Measurements from ENCODE around the gene PLD4. TPM values are rescaled to one million over a fixed set of nuclear protein-coding genes. Genes with fewer than 3 reads are reported as not detected.
A peak's percentile ranks its signal among the peaks of the same experiment; 100 is the strongest.

PLD4 gene
- polyA plus RNA-seq, 4 donors: 0.42 to 12.4 (median 1.4) TPM; not detected in 1

DNA sequence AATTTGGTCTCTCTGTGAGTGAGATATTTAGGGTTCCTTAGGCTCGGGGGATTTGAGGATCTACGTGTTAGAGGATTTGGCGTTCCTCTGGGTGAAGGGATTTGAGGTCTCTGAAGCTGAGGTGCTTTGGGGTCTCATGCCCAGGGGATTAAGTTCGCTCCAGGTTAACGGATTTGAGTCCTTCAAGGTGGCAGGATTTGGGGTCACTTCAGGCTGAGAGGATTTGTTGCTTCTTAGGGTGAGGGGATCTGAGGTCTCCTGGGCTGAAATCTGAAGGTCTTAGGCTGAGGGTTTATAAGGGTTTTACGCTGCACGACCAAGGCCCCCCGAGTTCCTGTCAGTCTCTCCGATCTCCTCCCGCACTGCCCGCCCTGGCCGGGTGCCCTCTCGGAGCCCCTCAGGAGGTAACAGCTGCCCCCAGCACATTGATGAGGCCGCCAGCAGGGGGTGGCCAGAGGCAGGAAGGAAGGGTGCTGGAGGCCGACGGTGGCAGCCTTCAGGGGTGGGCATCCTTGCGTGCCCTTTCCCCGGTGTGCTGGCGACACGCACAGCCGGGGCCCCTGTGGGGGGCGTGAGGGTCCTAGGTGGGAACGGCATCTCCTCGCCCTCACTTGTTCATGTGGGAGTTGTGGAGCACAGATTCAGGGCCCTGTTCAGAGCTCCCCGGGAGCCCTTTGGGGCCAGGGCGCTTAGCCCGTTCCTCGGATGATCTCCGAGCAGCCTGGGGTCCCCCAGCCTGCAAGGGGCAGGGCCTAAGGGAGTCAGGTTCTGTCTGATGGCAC is 45.3 kb upstream of the PLD4 start:
- DNase-seq: no peak

GRCh38 chr14:104879983-104880565 is 44.6 kb upstream of the PLD4 start:
- Histone ChIP-seq H3K36me3 (ENCODE audit: control insufficient read depth in 3 of 3, insufficient read depth in 2 of 3, low read depth in 1 of 3, low read length in 3 of 3) (peaks cover 9 to 80% (median 14%) of the 10 kb centered on the region in 3 donors), H3K4me3 (ENCODE audit: low read depth in 1 of 3, low read length in 3 of 3) (no peak overlapping the region), H3K27me3 (ENCODE audit: control insufficient read depth in 3 of 3, insufficient read depth in 3 of 3, low read length in 3 of 3) (no peaks in the 10 kb centered on the region), H3K4me1 (ENCODE audit: control insufficient read depth in 3 of 3, insufficient read depth in 2 of 3, low read depth in 1 of 3, low read length in 2 of 3) (no peaks in the 10 kb centered on the region), H3K9me3 (ENCODE audit: control insufficient read depth in 2 of 2, insufficient read depth in 1 of 2, low read depth in 1 of 2, low read length in 1 of 2) (no peaks in the 10 kb centered on the region), H3K27ac (ENCODE audit: low read depth in 1 of 3, low read length in 2 of 3) (no peak overlapping the region)
- FAIRE-seq (no peak), DNase-seq (no peak)
- WGBS, 3 donors: 94 to 99% (median 94%) methylated on average over 13 to 15 of the region's 15 CpGs

More for the DNA sequence above, 45.3 kb upstream of the PLD4 start:
- FAIRE-seq: no peak
- no peaks in the 10 kb centered on the region for H3K4me1 ChIP-seq (ENCODE audit: control insufficient read depth in 3 of 3, insufficient read depth in 2 of 3, low read depth in 1 of 3, low read length in 2 of 3)
- no peak overlapping the region for H3K27ac ChIP-seq (ENCODE audit: low read depth in 1 of 3, low read length in 2 of 3)
- WGBS, 3 donors: 77 to 95% (median 84%) methylated on average over 25 to 29 of the region's 29 CpGs
- H3K27me3 ChIP-seq (ENCODE audit: control insufficient read depth in 3 of 3, insufficient read depth in 3 of 3, low read length in 3 of 3): no peaks in the 10 kb centered on the region
- peaks cover 9 to 82% (median 14%) of the 10 kb centered on the region in 3 donors for H3K36me3 ChIP-seq (ENCODE audit: control insufficient read depth in 3 of 3, insufficient read depth in 2 of 3, low read depth in 1 of 3, low read length in 3 of 3)
- no peaks in the 10 kb centered on the region for H3K9me3 ChIP-seq (ENCODE audit: control insufficient read depth in 2 of 2, insufficient read depth in 1 of 2, low read depth in 1 of 2, low read length in 1 of 2)
- no peak overlapping the region for H3K4me3 ChIP-seq (ENCODE audit: low read depth in 1 of 3, low read length in 3 of 3)

DNA sequence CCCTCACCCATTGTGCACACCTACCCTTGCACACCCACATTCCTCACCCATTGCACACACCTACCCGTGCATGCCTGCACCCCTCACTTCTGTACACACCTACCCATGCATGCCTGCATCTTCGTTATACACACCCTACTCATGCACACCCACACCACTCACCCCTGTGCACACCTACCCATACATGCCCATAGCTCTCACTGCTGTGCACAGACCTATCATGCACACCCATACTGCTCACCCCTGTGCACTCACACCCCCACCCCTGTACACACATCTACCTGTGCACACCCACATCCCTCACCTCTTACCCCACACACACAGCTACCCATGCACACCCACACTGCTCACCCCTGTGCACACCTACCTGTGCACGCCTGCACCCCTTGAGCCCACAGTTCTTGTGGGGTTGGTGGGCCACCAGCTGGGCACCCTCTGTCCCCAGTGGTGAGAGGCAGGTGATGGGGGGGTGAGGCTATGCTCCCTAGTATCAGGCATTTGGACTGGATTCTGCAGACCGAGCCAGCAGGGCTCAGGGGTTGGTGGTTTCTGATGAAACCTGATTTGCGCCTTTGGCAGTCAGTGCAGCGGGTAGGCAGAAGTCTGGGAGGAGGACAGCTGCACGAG is 44.0 kb upstream of the PLD4 start:
- Histone ChIP-seq H3K4me1 (ENCODE audit: control insufficient read depth in 3 of 3, insufficient read depth in 2 of 3, low read depth in 1 of 3, low read length in 2 of 3) (no peaks in the 10 kb centered on the region), H3K36me3 (ENCODE audit: control insufficient read depth in 3 of 3, insufficient read depth in 2 of 3, low read depth in 1 of 3, low read length in 3 of 3) (peaks cover 9 to 84% (median 14%) of the 10 kb centered on the region in 3 donors), H3K4me3 (ENCODE audit: low read depth in 1 of 3, low read length in 3 of 3) (no peak overlapping the region), H3K9me3 (ENCODE audit: control insufficient read depth in 2 of 2, insufficient read depth in 1 of 2, low read depth in 1 of 2, low read length in 1 of 2) (no peaks in the 10 kb centered on the region), H3K27me3 (ENCODE audit: control insufficient read depth in 3 of 3, insufficient read depth in 3 of 3, low read length in 3 of 3) (no peaks in the 10 kb centered on the region), H3K27ac (ENCODE audit: low read depth in 1 of 3, low read length in 2 of 3) (no peak overlapping the region)
- WGBS, 3 donors: 63 to 82% (median 75%) methylated on average over 7 of the region's 7 CpGs
- DNase-seq (no peak), FAIRE-seq (no peak)

- no peak for DNase-seq
- H3K27ac ChIP-seq (ENCODE audit: low read depth in 1 of 3, low read length in 2 of 3): no peak overlapping the region
- no peaks in the 10 kb centered on the region for H3K27me3 ChIP-seq (ENCODE audit: control insufficient read depth in 3 of 3, insufficient read depth in 3 of 3, low read length in 3 of 3)
- no peak for FAIRE-seq
- H3K4me1 ChIP-seq (ENCODE audit: control insufficient read depth in 3 of 3, insufficient read depth in 2 of 3, low read depth in 1 of 3, low read length in 2 of 3): no peaks in the 10 kb centered on the region
- no peaks in the 10 kb centered on the region for H3K9me3 ChIP-seq (ENCODE audit: control insufficient read depth in 2 of 2, insufficient read depth in 1 of 2, low read depth in 1 of 2, low read length in 1 of 2)
- no peak overlapping the region for H3K4me3 ChIP-seq (ENCODE audit: low read depth in 1 of 3, low read length in 3 of 3)
- peaks cover 14 to 86% (median 14%) of the 10 kb centered on the region in 3 donors for H3K36me3 ChIP-seq (ENCODE audit: control insufficient read depth in 3 of 3, insufficient read depth in 2 of 3, low read depth in 1 of 3, low read length in 3 of 3)
- WGBS, 3 donors: 67 to 71% (median 67%) methylated on average over 13 of the region's 13 CpGs
Measured at GRCh38 chr14:104881369-104881979, 43.2 kb upstream of the PLD4 start.

DNA sequence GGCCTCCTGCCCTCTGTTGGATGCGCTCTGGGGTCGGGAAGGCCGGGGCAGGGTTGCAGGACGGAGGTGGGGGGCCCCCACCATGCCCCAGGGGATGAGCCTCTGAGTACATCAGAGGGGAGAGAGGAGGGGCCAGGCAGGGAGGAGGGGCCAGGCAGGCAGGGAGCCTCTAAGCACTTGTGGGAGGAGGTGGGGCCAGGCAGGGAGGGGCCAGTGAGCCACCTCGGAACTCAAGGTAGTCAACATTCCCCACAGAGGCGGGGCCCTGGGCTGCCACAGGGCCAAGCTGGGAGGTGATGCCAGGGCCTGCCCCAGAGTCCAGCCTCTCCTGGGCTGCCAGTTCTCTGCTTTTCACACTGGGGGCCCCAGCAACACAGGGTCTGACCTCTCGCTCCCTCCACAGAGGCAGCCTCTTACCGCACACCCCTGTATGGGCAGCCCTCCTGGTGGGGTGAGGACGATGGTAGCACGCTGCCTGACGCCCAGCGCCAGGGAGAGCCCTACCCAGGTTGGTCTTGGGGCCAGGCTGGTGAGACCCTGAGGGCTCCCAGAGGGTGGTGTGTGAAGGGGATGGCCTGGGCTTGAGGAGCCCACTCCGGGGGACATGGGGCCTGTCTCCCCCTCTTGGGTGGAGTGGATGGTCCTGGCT is 42.2 kb upstream of the PLD4 start:
- FAIRE-seq: no peak
- no peak overlapping the region for H3K27ac ChIP-seq (ENCODE audit: low read depth in 1 of 3, low read length in 2 of 3)

DNA sequence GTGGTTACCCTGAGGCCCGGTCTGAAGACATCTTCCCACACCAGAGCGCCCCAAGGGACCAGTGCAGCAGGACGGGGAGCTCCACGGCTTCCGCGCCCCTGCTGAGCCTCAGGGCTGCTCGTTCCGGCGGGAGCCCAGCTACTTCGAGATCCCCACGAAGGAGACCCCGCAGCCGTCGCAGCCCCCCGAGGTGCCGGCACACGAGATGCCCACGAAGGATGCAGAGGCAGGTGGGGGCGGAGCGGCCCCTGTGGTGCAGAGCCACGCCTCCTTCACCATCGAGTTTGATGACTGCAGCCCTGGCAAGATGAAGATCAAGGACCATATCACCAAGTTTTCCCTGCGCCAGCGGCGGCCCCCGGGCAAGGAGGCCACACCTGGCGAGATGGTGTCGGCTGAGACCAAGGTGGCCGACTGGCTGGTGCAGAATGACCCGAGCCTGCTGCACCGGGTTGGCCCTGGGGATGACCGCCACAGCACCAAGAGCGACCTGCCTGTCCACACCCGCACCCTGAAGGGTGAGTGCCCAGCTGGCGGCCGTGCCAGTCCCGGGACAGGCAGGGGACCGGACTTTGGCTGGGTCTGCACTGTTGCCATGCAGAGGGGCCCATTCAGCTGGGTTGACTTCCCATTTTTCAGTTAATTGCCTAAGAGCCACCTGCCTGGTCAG is 41.6 kb upstream of the PLD4 start:
- no peak overlapping the region for H3K4me3 ChIP-seq (ENCODE audit: low read depth in 1 of 3, low read length in 3 of 3)
- no peak overlapping the region for H3K27ac ChIP-seq (ENCODE audit: low read depth in 1 of 3, low read length in 2 of 3)
- DNase-seq: no peak
- H3K4me1 ChIP-seq (ENCODE audit: control insufficient read depth in 3 of 3, insufficient read depth in 2 of 3, low read depth in 1 of 3, low read length in 2 of 3): no peaks in the 10 kb centered on the region
- no peaks in the 10 kb centered on the region for H3K27me3 ChIP-seq (ENCODE audit: control insufficient read depth in 3 of 3, insufficient read depth in 3 of 3, low read length in 3 of 3)
- H3K36me3 ChIP-seq (ENCODE audit: control insufficient read depth in 3 of 3, insufficient read depth in 2 of 3, low read depth in 1 of 3, low read length in 3 of 3): peaks cover 11 to 89% (median 17%) of the 10 kb centered on the region in 3 donors
- H3K9me3 ChIP-seq (ENCODE audit: control insufficient read depth in 2 of 2, insufficient read depth in 1 of 2, low read depth in 1 of 2, low read length in 1 of 2): no peaks in the 10 kb centered on the region
- WGBS, 3 donors: 88 to 90% (median 88%) methylated on average over 36 to 38 of the region's 38 CpGs
- FAIRE-seq: no peak

More for the DNA sequence above, 42.2 kb upstream of the PLD4 start:
- H3K4me1 ChIP-seq (ENCODE audit: control insufficient read depth in 3 of 3, insufficient read depth in 2 of 3, low read depth in 1 of 3, low read length in 2 of 3): no peaks in the 10 kb centered on the region
- peak; percentile 56 to 89 for DNase-seq
- no peak overlapping the region for H3K4me3 ChIP-seq (ENCODE audit: low read depth in 1 of 3, low read length in 3 of 3)
- no peaks in the 10 kb centered on the region for H3K9me3 ChIP-seq (ENCODE audit: control insufficient read depth in 2 of 2, insufficient read depth in 1 of 2, low read depth in 1 of 2, low read length in 1 of 2)
- no peaks in the 10 kb centered on the region for H3K27me3 ChIP-seq (ENCODE audit: control insufficient read depth in 3 of 3, insufficient read depth in 3 of 3, low read length in 3 of 3)
- WGBS, 3 donors: 68 to 73% (median 71%) methylated on average over 13 of the region's 13 CpGs
- H3K36me3 ChIP-seq (ENCODE audit: control insufficient read depth in 3 of 3, insufficient read depth in 2 of 3, low read depth in 1 of 3, low read length in 3 of 3): peaks cover 11 to 86% (median 17%) of the 10 kb centered on the region in 3 donors

DNA sequence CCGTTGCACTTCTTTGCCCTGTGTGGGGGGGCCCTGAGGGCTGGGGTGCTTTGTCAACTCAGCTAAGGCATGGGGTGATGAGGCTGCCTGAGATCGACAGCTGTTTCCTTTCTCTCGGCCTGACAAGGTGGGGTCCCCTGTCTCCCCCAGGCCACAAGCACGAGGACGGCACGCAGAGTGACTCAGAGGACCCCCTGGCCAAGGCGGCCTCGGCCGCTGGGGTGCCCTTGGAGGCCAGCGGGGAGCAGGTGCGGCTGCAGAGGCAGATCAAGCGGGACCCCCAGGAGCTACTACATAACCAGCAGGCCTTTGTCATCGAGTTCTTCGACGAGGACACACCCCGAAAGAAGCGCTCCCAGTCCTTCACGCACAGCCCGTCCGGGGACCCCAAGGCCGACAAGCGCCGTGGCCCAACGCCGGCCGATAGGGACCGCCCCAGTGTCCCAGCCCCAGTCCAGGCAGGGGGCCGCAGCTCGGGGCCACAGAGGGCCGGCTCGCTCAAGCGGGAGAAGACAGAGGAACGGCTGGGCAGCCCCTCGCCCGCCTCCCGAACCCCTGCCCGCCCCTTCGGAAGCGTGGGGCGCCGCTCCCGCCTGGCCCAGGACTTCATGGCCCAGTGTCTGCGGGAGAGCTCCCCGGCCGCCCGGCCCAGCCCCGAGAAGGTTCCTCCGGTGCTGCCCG is 40.9 kb upstream of the PLD4 start:
- 92 to 93% (median 93%) methylated on average over 44 to 49 of the region's 49 CpGs for WGBS, 3 donors
- peaks cover 11 to 89% (median 17%) of the 10 kb centered on the region in 3 donors for H3K36me3 ChIP-seq (ENCODE audit: control insufficient read depth in 3 of 3, insufficient read depth in 2 of 3, low read depth in 1 of 3, low read length in 3 of 3)
- no peak for FAIRE-seq

More for the DNA sequence above, 40.9 kb upstream of the PLD4 start:
- Histone ChIP-seq H3K27ac (ENCODE audit: low read depth in 1 of 3, low read length in 2 of 3) (no peak overlapping the region), H3K4me1 (ENCODE audit: control insufficient read depth in 3 of 3, insufficient read depth in 2 of 3, low read depth in 1 of 3, low read length in 2 of 3) (no peaks in the 10 kb centered on the region), H3K9me3 (ENCODE audit: control insufficient read depth in 2 of 2, insufficient read depth in 1 of 2, low read depth in 1 of 2, low read length in 1 of 2) (no peaks in the 10 kb centered on the region), H3K27me3 (ENCODE audit: control insufficient read depth in 3 of 3, insufficient read depth in 3 of 3, low read length in 3 of 3) (no peaks in the 10 kb centered on the region), H3K4me3 (ENCODE audit: low read depth in 1 of 3, low read length in 3 of 3) (no peak overlapping the region)
- no peak for DNase-seq

Data from small intestine (tissue), 7 donors.